NCI-H524 treated with DMSO at 0.1 percent for 48 hours (cell line): ENCODE measurements around the gene NUBPL.

ENCODE experiments used
- DNase-seq: peaks from one replicate; lab custom pipeline; 2025; lab: John Stamatoyannopoulos, UW

The NUBPL gene, protein sequence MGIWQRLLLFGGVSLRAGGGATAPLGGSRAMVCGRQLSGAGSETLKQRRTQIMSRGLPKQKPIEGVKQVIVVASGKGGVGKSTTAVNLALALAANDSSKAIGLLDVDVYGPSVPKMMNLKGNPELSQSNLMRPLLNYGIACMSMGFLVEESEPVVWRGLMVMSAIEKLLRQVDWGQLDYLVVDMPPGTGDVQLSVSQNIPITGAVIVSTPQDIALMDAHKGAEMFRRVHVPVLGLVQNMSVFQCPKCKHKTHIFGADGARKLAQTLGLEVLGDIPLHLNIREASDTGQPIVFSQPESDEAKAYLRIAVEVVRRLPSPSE

GRCh38 chr14:31561155-31561846 is at the start of gene NUBPL:
NUBPL (plus strand) TSS chr14:31561404; CDS start chr14:31561440, 36 bp downstream.
- DNase-seq, result peak; percentile 82

GRCh38 chr14:31527087-31527486 is 34.1 kb upstream of the NUBPL start:
- DNase-seq, result no peak

DNA sequence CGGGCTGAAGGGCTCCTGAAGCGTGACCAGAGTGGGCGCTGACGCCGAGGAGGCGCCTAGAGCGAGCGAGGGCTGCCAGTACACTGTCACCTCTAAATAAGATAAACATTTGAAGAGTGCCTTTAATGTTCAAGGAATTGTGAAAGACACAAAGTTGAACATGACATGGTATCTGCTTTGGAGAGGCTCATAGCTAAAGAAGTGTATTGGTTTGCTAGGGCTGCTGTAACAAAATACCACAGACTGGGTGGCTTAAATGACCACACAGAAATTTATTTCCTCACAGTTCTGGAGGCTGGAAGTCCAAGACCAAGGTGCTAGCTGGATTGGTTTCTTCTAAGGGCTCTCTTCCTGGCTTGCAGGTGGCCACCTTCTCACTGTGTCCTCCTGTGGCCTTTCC is 33.7 kb upstream of the NUBPL start:
- DNase-seq, result no peak

- DNase-seq, result no peak
These were observed 32.2 kb upstream of the NUBPL start for GRCh38 chr14:31529053-31529452.

DNA sequence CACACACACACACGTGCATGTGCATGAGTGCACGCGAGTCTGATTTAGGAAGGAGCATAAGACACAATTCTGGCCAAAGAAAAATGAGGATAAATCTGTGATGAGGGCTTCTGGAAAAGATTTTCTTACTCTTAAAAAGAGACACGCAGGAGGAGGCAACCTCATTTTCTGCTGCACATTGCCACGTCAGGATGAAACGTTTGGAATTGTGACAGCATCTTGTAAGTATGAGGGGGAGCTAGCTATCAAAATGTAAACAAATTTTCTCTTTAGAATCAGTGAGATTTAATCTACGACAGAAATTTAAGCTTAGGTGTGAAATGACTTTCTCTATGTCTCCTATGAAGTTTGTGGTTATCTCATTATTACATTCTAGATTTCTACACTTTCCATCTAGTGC is 31.1 kb upstream of the NUBPL start:
- DNase-seq, result no peak

- DNase-seq, result no peak
These were observed 24.8 kb upstream of the NUBPL start for GRCh38 chr14:31536201-31536960.

DNA sequence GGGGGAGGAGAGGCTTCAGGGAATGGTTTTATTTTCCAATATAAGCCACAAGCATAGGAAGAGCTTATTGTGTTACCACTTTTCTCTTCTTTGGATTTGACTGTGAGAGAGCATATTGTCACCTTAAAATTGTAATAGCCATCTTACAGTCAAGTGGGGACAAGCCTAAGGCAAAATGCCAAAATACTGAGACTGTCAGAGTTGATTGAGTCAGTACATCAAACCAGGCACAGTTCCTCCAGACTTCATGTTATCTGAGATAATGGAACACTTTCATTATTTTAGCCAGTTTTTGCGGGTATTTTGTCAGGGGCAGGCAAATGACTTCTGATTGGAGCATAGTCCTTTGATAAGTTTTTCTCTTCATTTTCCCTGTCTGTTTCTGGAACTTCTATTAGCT is 19.5 kb upstream of the NUBPL start:
- peak; percentile 39 for DNase-seq

- DNase-seq, result no peak
These were observed 17.0 kb upstream of the NUBPL start for GRCh38 chr14:31543969-31544799.

DNA sequence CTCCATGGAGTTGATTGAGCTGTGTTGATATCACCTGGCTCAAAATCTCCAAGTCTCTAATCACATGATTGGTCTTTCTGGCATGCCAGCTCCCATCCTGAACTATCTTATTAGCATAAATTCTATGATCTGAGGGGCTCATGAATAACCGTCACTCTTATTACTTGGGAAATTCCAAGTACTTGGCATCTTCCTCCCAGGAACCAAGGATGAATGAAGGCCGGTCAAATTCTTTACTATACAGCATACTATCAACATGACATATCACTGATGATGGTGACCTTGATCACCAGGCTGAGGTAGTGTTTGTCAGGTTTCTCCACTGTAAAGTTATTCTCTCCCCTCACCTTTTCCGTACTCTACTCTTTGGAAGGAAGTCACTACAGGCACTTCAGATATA is 16.4 kb upstream of the NUBPL start:
- no peak for DNase-seq

- no peak for DNase-seq
These were observed 15.9 kb upstream of the NUBPL start for GRCh38 chr14:31545328-31545727.

DNA sequence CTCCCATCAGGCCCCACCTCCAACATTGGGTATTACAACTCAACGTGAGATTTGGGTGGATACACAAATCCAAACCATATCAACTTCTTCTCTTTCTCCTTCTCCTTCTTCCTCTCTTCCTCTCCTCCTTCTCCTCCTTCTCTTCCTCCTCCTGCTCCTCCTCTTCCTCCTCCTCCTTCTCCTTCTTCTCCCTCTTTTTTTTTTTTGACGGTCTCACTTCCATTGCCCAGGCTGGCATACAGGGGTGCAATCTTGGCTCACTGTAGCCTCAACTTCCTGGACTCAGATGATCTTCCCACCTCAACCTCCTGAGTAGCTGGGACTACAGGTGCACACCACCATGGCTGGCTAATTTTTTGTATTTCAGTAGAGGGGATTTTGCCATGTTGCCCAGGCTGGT is 11.4 kb upstream of the NUBPL start:
- no peak for DNase-seq

GRCh38 chr14:31550589-31550988 is 10.6 kb upstream of the NUBPL start:
- no peak for DNase-seq

GRCh38 chr14:31556191-31556590 is 5.0 kb upstream of the NUBPL start:
- no peak for DNase-seq

GRCh38 chr14:31559939-31560338 is 1.3 kb upstream of the NUBPL start:
- no peak for DNase-seq

DNA sequence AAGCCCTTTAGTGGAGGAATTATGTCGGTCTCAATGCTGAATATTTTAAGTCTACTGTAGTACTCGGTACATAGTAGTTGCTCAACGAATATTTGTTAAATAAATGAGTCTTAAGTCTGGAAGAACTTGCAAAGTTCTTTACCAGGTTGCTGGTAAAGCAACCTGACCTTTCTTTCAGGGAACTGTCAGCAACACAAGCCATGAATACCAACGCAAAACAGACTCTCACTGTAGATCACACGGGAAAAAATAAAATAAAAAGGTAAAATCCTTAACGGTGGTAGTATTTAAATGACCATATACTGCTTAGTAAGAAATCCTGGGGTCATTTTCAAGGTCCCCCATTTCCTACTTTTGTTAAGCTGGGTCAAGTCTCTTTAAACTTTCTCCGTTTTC is 447 bp upstream of the NUBPL start:
- no peak for DNase-seq

- no peak for DNase-seq
These were observed 3.0 kb downstream of the NUBPL start for GRCh38 chr14:31564194-31564593.

- no peak for DNase-seq
These were observed 5.3 kb downstream of the NUBPL start for GRCh38 chr14:31566456-31566855.

DNA sequence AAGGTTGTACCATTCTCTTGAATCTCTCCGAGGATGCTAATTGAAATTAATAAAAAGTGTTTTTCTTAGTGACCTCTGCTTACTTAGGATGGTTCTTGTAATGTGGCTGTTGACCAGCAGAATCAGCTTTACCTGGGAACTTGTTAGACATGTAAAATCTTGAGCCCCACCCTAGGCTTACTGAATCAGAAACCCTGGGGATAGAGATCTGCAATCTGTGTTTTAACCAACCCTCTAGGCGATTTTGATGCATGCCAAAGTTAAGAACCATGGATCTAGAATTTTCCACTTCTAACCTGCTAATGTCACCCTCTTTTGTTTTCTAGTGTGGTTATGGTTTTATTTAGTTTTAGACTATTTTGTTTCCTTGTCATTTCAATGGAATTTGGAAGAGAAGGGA is 6.5 kb downstream of the NUBPL start:
- no peak for DNase-seq

DNA sequence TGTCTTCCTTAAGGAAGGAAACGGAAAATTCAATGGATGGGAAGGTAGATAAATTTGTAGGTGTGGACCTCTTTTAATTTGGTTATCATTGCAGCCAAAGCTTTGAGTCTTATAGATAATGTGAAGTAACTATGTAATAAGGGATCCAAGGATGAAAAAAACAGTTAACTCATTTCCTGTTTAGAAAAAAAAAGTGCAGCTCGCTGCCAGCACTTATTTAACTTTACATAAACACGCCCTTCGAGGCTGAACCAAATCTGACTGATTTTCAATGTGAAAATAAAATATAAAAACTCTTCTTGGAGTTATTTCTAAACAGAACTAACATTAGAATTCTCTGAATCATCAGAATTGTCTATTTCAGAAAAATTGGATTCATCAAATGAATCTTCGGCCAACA is 7.0 kb downstream of the NUBPL start:
- no peak for DNase-seq

DNA sequence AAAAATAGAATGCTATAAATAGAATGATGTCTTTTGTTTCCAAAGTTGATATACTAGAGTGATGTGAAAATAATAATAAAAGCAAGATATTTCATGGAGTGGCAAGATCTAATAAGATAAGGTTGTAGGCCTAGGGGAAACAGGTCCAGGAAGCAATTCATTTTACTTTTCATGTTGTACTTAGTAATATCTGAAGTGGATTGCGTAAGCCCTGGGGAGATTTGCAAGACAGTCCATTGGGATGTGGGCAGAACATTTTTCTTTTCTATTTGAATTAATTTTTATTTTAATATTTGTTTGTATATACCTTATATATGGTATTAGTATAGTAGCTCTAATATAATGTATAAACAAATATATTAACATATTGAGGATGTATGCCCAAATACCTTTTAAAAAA is 7.5 kb downstream of the NUBPL start:
- DNase-seq, result no peak

DNA sequence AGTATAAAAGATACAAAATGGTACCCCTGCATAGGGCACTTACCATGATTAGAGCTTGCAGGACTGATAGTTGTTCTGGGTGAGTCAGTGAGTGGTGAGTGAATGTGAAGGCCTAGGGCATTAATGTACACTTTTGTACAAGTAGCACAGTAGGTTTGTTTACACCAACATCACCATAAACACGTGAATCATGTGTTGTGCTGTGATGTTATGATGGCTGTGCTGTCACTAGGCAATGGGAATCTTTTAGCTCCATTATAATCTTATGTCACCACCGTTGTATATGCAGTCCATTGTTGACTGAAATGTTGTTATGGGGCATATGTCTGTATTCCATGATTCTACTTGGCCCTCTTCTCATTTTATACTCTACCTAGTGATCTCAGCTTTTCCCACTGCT is 11.8 kb downstream of the NUBPL start:
- no peak for DNase-seq

GRCh38 chr14:31576949-31577348 is 15.7 kb downstream of the NUBPL start:
- DNase-seq, result no peak
